GM18909 (cell line): ENCODE data around the gene MGME1.

Source experiments
- ATAC-seq: cut with Tn5 transposase; IDR thresholded peaks from one replicate; pipeline ENCODE4 v1.9.1; 2021; ENCODE audit warnings: mild to moderate bottlenecking; ENCODE audit not compliant: unreplicated experiment, poor library complexity

Gene MGME1

DNA sequence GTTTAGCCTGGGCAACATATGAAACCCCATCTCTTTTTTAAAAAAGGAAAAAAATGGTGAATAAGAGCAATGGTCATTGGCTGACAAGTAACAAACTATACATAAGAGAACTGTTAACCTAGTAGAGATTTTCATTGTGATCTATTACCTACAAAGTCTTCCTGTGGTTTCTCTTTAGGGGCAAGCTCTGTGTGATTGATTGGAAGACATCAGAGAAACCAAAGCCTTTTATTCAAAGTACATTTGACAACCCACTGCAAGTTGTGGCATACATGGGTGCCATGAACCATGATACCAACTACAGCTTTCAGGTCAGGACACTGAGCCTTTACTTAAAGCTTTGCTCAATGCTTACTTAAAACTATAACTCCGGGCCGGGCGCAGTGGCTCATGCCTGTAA lies 19.2 kb downstream of the MGME1 start:
- ATAC-seq, result no peak

GRCh38 chr20:17990278-17990972 lies 21.6 kb downstream of the MGME1 start:
- no peak for ATAC-seq

GRCh38 chr20:17992224-17992637 lies 23.4 kb downstream of the MGME1 start:
- peak; percentile 63 for ATAC-seq

GRCh38 chr20:17992847-17993513 lies 24.2 kb downstream of the MGME1 start:
- no peak for ATAC-seq

DNA sequence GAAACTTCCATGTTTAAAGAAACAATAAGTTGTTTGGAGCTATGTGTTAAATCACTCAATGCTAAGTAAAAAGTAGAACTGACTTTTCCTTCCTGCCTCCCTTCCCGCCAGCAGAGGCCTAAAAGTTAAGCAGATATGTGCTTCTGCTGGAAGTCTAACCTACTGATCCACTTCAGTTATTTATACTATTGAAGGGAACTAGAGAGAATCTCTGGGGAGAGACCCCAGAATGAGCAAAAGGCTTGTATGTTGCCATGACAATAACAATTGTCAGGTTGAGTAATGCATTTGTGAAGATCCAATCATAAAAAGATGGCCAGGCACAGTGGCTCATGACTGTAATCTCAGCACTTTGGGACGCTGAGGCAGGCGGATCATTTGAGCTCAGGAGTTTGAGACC lies 24.7 kb downstream of the MGME1 start:
- no peak for ATAC-seq

- ATAC-seq, result peak; percentile 41
These were observed 27.4 kb downstream of the MGME1 start for GRCh38 chr20:17995967-17996819.

DNA sequence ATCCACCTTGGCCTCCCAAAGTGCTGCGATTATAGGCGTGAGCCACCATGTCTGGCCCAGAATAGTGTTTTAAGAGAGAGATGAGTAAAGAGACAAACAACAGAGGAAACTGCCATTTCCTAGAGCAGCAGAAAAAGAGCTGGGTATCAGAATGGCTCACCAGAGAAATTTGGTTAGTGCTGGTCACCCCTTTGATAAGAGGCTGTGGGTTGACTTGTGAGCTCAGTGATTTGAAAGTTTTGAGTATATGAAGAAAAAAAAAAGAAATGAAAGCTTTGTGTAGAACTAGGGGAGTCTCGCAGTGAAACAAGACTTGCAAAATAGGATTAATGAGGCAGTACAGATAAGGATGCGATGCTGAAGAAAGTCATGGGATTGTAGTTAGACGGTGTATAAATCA lies 29.6 kb downstream of the MGME1 start:
- no peak for ATAC-seq

DNA sequence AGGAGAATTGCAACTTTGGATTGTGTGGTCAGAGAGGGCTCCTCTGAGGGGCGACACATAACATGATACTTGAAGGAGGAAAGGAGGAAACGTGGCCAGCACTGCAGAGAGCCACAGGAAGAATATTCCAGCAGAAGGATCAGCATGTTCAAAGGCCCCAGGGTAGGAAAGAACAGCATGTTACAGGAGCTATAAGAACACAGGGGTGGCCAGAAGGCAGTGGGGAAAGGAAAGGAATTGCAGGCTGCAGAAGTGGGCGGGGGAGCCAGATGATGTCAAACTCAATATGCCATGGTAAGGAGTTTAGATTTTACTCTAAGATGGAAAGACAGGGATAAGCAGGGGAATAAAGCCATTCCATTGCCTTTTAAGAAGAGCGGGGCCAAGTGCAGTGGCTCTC lies 30.7 kb downstream of the MGME1 start:
- ATAC-seq, result no peak

GRCh38 chr20:18001131-18001921 lies 32.5 kb downstream of the MGME1 start:
- no peak for ATAC-seq

DNA sequence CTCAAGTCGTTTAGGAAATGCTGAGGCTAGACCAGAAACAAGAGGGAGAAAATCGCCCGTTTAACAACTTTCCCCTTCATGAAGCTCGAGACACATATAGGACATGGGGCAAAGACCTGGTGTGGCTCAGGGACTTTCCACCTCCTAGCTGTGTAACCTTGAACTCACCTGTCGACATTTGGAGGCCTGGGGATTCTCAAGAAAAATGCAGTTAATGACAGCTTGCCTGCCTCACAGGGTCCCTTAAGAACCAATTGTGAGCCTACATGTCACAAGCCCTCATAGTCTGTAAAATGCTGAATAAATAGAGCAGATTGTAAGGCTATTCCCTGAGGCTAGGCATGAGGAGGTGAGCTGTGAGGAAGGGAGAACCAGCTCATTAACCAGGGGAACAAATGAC lies 35.1 kb downstream of the MGME1 start:
- ATAC-seq, result no peak

- no peak for ATAC-seq
These were observed 35.7 kb downstream of the MGME1 start for GRCh38 chr20:18004384-18005031.

DNA sequence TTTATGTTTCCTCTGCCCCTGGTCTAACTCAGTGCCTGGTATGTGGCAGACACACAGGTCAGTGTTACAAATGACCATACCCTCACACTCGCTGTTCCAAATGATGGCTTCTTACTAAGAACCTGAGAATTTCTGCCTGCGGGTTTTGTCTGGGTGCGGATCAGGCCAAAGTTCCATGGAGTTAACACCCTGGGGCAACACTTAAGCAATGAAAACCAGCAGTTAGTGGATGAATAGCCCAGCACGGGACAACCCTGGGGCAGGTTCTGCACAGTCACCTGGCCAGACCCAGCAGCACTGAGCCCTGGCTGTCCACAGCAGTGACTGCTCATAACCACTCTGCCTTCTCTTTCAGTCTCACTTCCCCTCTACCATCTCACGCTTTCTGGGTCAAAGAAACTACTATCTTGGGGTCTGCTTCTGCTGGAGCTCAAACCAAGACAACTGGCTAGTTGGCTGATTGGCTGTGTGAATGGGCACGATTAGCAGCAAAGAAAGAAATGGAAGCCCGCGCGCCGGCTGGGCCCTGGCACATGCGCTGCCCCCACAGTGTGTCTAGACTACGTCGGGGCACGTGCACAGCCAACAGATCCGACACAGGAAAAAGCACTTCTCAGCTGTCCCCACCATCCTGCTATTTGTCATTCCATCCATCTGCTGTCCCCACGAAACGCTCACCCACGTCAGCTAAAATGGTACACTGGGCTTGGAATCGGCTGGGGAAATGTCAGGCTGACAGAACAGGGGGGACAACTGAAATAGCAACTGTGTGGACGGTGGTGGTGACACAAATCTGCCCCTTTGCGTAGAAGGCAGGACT lies 36.6 kb downstream of the MGME1 start:
- peak; percentile 92 for ATAC-seq

GRCh38 chr20:18005990-18006364 lies 37.2 kb downstream of the MGME1 start:
- no peak for ATAC-seq

DNA sequence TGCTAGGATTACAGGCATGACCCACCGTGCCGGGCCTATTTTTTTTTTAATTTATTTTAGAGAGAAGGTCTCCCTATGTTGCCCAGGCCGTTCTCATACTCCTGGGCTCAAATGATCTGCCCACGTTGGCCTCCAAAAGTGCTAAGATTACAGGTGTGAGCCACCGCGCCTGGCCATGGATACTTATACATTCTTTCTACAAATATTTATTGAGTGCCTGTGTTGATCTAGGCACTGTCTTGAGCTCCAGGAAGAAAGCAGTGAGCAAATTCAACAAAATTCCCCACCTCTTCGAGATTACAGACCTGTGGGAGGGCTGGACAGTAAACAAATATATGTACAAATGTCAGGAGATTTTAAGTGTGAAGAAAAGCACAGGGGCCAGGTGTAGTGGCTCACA lies 37.9 kb downstream of the MGME1 start:
- no peak for ATAC-seq

DNA sequence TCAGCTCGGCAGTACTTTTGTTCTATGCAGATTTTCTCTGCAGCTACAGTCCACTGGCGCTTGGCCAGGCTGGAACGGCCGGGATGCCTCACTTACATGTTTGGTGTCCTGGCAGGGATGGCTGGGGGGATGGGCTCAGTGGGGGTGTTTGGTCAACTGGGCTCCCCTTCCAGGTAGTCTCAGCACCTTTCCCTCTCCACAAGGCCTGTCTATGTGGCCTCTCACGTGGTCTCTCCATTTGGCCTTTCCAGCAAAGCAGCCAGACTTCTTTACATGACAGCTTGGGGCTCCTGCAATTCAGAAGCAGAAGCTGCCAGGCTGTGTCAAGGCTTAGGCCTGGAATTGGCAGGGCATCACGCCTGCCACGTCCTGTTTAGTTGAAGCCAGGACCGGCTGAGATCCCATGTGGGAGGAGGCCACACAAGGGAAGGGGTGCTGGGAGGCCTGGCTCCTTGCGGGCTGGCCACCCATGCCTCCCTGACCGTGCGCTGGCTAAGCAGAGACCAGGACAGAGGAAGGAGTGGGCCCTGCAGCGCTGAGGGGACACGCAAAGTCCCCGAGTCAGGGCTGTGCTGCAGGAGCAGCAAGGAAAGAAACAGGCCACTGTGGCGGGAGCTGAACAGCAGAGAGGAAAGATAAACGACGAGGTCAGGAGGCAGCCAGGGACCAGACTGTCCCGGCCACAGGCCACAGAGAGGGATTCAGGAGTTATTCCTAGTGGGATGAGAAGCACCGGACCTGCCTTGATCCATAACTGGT lies 38.9 kb downstream of the MGME1 start:
- ATAC-seq, result no peak

GRCh38 chr20:18009116-18009515 lies 40.3 kb downstream of the MGME1 start:
- no peak for ATAC-seq

DNA sequence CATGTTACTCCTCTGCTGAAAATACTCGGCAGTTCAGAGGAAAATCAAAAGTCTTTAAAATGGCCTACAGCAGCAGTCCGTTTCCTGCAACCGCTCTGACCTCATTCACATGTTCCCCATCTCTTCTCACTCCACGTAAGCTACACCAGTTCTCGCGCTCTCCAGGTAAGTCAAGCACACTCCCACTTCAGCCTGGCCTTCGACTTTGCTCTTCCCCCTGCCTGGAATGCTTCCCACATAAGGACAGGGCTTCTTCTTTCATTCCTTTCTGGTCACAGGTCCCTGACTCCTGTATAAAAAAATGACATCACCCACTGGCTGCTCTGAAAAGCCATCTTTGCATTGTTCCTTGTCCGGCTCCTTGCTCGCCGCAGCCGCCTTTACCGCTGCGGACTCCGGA lies 42.7 kb downstream of the MGME1 start:
- no peak for ATAC-seq

DNA sequence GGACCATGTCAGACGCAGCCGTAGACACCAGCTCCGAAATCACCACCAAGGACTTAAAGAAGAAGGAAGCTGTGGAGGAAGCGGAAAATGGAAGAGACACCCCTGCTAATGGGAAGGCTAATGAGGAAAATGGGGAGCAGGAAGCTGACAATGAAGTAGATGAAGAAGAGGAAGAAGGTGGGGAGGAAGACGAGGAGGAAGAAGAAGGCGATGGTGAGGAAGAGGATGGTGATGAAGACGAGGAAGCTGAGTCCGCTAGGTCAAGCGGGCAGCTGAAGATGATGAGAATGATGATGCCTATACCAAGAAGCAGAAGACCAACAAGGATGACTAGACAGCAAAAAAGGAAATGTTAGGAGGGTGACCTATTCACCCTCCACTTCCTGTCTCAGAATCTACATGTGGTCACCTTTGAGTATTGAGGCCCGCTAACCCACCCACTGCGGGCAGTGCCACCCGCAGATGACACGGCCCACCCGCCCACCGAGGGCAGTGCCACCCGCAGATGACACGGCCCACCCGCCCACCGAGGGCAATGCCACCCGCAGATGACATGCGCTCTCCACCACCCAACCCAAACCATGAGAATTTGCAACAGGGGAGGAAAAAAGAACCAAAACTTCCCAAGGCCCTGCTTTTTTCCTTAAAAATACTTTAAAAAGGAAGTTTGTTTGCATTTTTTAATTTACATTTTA lies 43.3 kb downstream of the MGME1 start:
- ATAC-seq, result no peak
